ENCODE measurements around the gene HAGH. TPM values are rescaled to one million over a fixed set of nuclear protein-coding genes. Genes with fewer than 3 reads are reported as not detected.

The HAGH gene
- total RNA-seq, 2 donors from 2014 or later, result 45.7 to 46.5 TPM

DNA sequence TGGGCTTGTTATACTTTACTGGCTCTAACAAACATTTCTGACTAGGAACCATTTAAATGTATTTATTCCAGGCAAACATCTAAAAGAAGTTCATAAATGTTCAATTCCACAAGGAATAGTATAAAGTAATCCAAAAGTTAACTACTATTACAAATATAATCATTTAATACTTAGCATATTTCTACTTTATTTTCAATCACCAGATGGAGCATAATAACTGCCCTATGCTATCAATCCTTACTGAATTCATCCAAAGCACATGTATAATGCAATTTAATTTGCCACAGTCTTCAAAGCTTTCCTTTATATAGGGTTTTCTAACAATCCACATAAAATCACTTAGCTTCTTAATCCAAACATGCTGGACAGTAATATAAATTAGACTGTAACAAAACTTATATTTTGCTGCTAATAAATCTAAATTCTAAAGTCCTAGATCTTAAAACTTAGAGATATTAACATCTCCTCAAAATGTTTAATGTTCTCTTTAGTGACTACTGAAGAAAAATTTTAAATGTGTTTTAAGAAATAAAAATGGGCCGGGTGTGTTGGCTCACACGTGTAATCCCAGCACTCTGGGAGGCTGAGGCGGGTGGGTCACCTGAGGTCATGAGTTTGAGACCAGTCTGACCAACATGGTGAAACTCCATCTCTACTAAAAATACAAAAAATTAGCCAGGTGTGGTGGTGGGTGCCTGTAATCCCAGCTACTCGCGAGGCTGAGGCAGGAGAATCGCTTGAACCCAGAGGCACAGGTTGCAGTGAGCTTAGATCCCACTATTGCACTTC, 39.5 kb upstream of the HAGH start:
- no peak for ATAC-seq
- Histone ChIP-seq H3K4me3 (no peak overlapping the region), H3K27me3 (no peaks in the 10 kb centered on the region), H3K4me1 (no peaks in the 10 kb centered on the region), H3K9me3 (no peaks in the 10 kb centered on the region), H3K27ac (no peak overlapping the region), H3K36me3 (replicated peaks in 1 of 2; ENCODE audit: insufficient read depth in 1 of 2, low read depth in 2 of 2) (no peaks in the 10 kb centered on the region)
- WGBS, 2 donors, result 72 to 75% methylated on average over 6 of the region's 6 CpGs
- DNase-seq, result no peak
- TF ChIP-seq, protein P1, sequence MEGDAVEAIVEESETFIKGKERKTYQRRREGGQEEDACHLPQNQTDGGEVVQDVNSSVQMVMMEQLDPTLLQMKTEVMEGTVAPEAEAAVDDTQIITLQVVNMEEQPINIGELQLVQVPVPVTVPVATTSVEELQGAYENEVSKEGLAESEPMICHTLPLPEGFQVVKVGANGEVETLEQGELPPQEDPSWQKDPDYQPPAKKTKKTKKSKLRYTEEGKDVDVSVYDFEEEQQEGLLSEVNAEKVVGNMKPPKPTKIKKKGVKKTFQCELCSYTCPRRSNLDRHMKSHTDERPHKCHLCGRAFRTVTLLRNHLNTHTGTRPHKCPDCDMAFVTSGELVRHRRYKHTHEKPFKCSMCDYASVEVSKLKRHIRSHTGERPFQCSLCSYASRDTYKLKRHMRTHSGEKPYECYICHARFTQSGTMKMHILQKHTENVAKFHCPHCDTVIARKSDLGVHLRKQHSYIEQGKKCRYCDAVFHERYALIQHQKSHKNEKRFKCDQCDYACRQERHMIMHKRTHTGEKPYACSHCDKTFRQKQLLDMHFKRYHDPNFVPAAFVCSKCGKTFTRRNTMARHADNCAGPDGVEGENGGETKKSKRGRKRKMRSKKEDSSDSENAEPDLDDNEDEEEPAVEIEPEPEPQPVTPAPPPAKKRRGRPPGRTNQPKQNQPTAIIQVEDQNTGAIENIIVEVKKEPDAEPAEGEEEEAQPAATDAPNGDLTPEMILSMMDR (IDR thresholded peaks at IDR 0.05), result no peak
- TF ChIP-seq POLR2A (IDR thresholded peaks at IDR 0.05), result no peak
- intact Hi-C loops (cut with DNase I), result no loop called here

DNA sequence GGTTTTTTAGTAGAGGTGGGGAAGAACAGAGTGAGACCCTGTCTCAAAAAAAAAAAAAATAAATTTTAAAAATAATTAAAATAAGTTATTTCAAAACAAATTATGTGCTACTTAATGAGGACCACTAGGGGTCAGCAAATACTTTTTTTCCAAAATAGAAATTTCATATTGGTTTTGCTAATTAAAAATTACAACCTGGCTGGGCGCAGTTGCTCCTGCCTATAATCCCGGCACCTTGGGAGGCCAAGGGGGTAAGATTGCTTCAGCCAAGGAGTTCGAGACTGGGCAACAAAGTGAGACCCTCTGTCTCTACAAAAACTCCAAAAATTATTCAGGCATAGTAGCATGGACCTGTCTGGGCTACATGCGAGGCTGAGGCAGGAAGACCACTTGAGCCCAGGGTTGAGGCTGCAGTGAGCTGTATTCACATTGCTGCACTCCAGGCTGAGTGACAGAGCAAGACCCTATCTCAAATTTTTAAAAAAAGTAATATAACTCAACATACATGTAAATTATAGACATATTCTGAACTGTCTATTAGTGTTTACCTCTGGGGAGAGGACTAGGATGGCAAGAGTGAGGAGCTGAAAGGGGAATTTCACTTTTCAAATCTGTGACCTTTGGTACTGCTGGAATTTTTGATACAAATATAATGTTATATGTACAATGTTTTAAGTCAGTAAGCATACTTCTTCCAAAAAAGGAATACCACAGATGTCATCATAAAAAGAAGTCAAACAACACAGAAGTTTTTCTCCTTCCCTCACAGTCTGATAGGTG, 37.2 kb upstream of the HAGH start:
- Histone ChIP-seq H3K4me1 (no peaks in the 10 kb centered on the region), H3K27ac (no peak overlapping the region), H3K9me3 (no peaks in the 10 kb centered on the region), H3K27me3 (no peaks in the 10 kb centered on the region), H3K4me3 (no peak overlapping the region), H3K36me3 (replicated peaks in 1 of 2; ENCODE audit: insufficient read depth in 1 of 2, low read depth in 2 of 2) (no peaks in the 10 kb centered on the region)
- peak in 1 of 3 donors; percentile 4 for TF ChIP-seq POLR2A (IDR thresholded peaks at IDR 0.05)
- TF ChIP-seq, protein P1 (IDR thresholded peaks at IDR 0.05), result peak; percentile 36 to 72 (median 66)
- DNase-seq, result peak; percentile 8 to 27 (median 23)
- intact Hi-C loops (cut with DNase I), result no loop called here
- peak; percentile 68 for ATAC-seq
- WGBS, 2 donors, result 12 to 25% methylated on average over 4 of the region's 4 CpGs

DNA sequence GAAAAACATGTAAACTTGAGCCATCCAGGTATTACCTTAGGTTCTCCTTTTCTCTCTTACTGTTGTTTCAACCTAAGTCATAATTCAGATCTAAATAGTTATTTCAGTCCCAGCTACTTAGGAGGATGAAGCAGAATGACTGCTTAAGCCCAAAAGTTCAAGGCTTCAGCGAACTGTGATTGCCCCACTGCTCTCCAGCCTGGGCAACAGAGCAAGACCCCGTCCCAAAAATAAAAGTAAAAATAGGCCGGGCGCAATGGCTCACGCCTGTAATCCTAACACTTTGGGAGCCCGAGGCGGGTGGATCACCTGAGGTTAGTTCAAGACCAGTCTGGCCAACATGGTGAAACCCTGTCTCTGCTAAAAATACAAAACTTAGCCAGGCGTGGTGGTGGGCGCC, 35.8 kb upstream of the HAGH start:
- DNase-seq (no peak), ATAC-seq (no peak)
- no peak overlapping the region for H3K27ac ChIP-seq
- no peaks in the 10 kb centered on the region for H3K27me3 ChIP-seq
- H3K9me3 ChIP-seq, result no peaks in the 10 kb centered on the region
- 80 to 86% methylated on average over 9 of the region's 9 CpGs for WGBS, 2 donors
- no peaks in the 10 kb centered on the region for H3K4me1 ChIP-seq
- TF ChIP-seq, protein P1 (IDR thresholded peaks at IDR 0.05), result no peak
- intact Hi-C loops (cut with DNase I), result no loop called here
- no peak overlapping the region for H3K4me3 ChIP-seq
- H3K36me3 ChIP-seq (replicated peaks in 1 of 2; ENCODE audit: insufficient read depth in 1 of 2, low read depth in 2 of 2), result no peaks in the 10 kb centered on the region

DNA sequence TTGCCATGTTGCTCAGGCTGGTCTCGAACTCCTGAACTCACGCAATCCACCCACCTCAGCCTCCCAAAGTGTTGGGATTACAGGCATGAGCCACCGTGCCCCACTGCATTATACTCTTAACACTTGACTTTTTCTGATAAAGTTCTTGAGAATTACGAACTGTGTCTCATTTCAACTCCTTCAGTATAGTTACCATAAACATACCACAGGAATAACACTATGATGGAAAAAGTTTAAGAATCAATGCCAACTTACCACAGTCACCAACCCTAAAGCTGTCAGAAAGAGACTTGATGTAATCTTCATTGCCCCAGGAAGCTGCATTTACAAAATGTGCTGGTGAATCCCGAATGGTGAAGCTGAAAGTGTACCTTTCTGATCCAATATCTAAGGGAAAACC, 35.1 kb upstream of the HAGH start:
- WGBS, 2 donors, result 59 to 72% methylated on average over 5 of the region's 5 CpGs
- intact Hi-C loops (cut with DNase I), result no loop called here
- no peak for TF ChIP-seq POLR2A (IDR thresholded peaks at IDR 0.05)
- TF ChIP-seq, protein P1 (IDR thresholded peaks at IDR 0.05), result no peak
- ATAC-seq (no peak), DNase-seq (no peak)
- Histone ChIP-seq H3K4me1 (no peaks in the 10 kb centered on the region), H3K9me3 (no peaks in the 10 kb centered on the region), H3K27ac (no peak overlapping the region), H3K36me3 (replicated peaks in 1 of 2; ENCODE audit: insufficient read depth in 1 of 2, low read depth in 2 of 2) (no peaks in the 10 kb centered on the region), H3K4me3 (no peak overlapping the region), H3K27me3 (no peaks in the 10 kb centered on the region)
